Skeletal muscle tissue (tissue), 4 donors: Measurements from ENCODE around the gene NOTCH3. TPM values are rescaled to one million over a fixed set of nuclear protein-coding genes. Genes with fewer than 3 reads are reported as not detected.

Source experiments
- H3K27ac ChIP-seq: one replicate; pipeline ENCODE4 v1.7.0; 2013; ENCODE audit warnings: mild to moderate bottlenecking, low read depth, low read length, inconsistent platforms
- H3K27me3 ChIP-seq, 3 donors: one replicate each; pipeline ENCODE4 v1.7.0; 2013; ENCODE audit warnings: low read length in 3 of 3; ENCODE audit not compliant: control insufficient read depth in 3 of 3, insufficient read depth in 3 of 3
- H3K36me3 ChIP-seq, 3 donors: one replicate each; pipeline ENCODE4 v1.7.0; 2013; ENCODE audit warnings: low read length in 3 of 3; ENCODE audit not compliant: control insufficient read depth in 3 of 3, insufficient read depth in 3 of 3
- H3K4me1 ChIP-seq, 3 donors: one replicate each; pipeline ENCODE4 v1.7.0; 2013; ENCODE audit warnings: low read length in 3 of 3, mild to moderate bottlenecking in 3 of 3; ENCODE audit not compliant: control insufficient read depth in 3 of 3, insufficient read depth in 3 of 3
- H3K4me3 ChIP-seq, 3 donors: one replicate each; pipeline ENCODE4 v1.7.0; 2013; ENCODE audit warnings: low read length in 3 of 3
- H3K9ac ChIP-seq, 3 donors: one replicate each; pipeline ENCODE4 v1.7.0; 2013; ENCODE audit warnings: low read length in 3 of 3, mild to moderate bottlenecking in 3 of 3, moderate library complexity in 2 of 3, low read depth in 1 of 3
- H3K9me3 ChIP-seq, 3 donors: one replicate each; pipeline ENCODE4 v1.7.0; 2013; ENCODE audit warnings: low read length in 3 of 3; ENCODE audit not compliant: control insufficient read depth in 3 of 3
- total RNA-seq: library from RNA; depleted of rRNA; stranded (reverse); fragments of >200 nt; gene quantifications from one replicate; pipeline ENCODE4 v1.2.3, GENCODE V29; 2014
- donor health status: Osteomylitis.

The NOTCH3 gene
- total RNA-seq, 1 donor from 2014 or later = 77.8 TPM

DNA sequence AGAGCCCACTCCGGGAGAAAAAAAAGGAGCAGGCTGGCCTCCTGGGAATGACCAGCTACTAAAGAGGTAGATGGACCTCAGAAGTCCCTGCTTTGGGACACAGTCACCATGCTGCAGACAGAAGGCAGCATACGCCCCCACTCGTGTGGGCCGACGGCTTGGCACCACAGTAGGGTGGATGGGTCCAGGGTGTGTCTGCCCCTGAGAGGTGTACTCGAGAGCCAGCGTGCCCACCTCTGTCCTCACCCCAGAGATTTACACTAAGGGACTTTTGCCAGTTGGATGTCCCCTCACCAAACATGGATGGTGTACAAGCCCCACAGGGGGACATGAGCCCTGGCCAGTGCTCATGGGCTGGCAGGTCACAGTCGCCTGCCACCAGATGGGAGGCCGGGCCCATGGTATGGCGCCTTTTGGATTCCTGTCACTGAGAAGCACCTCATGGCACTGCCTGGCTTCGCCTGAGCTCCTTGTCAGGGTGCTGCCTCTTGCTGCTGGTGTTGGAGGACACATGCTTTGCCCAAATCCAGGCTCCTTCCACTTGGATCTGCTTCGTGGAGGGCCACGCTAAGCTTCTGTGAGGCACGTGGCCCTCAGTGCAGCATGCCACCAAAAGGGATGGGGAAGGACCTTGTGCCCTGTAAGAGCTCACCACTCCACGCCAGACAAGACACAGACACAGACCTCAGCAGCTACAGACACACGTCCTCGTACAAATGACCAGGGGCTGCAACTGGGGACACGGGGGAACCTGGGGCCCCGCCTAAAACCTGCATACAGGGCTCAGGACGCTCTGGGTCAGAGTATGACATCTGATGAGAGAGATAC lies 44.8 kb upstream of the NOTCH3 start:
- H3K4me3 ChIP-seq = no peak overlapping the region
- H3K36me3 ChIP-seq = peaks cover 20 to 49% (median 47%) of the 10 kb centered on the region in 3 donors
- H3K9me3 ChIP-seq = no peaks in the 10 kb centered on the region
- peaks cover 61 to 65% (median 64%) of the 10 kb centered on the region in 3 donors for H3K4me1 ChIP-seq
- peak overlapping the region in 2 of 3 donors; percentile 43 to 64 for H3K9ac ChIP-seq
- no peaks in the 10 kb centered on the region for H3K27me3 ChIP-seq
- peak overlapping the region; percentile 80 for H3K27ac ChIP-seq

DNA sequence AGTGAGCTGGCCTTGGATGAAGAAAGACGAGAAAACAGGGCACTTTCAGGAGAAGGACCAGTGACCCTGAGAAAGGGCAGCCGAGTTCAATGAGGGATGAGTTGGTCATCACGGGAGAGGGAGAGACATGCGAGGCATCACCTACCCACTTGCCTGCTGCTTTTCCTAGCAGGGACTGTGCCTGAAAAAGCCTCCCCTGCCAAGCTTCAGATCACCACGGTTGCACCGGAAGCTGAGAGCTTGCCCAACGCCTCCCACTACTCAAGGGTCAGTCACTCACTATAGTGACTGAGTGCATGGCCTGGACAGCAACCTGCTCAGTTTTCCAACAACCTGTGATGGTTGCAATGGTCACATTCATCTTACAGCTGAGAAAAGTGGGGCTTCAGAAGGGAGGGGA lies 44.0 kb upstream of the NOTCH3 start:
- H3K9ac ChIP-seq = peak overlapping the region in 1 of 3 donors; percentile 19
- H3K27ac ChIP-seq = peak overlapping the region; percentile 80
- H3K36me3 ChIP-seq = peaks cover 28 to 57% (median 53%) of the 10 kb centered on the region in 3 donors
- no peak overlapping the region for H3K4me3 ChIP-seq
- H3K27me3 ChIP-seq = no peaks in the 10 kb centered on the region
- no peaks in the 10 kb centered on the region for H3K9me3 ChIP-seq
- H3K4me1 ChIP-seq = peaks cover 55 to 59% (median 59%) of the 10 kb centered on the region in 3 donors

DNA sequence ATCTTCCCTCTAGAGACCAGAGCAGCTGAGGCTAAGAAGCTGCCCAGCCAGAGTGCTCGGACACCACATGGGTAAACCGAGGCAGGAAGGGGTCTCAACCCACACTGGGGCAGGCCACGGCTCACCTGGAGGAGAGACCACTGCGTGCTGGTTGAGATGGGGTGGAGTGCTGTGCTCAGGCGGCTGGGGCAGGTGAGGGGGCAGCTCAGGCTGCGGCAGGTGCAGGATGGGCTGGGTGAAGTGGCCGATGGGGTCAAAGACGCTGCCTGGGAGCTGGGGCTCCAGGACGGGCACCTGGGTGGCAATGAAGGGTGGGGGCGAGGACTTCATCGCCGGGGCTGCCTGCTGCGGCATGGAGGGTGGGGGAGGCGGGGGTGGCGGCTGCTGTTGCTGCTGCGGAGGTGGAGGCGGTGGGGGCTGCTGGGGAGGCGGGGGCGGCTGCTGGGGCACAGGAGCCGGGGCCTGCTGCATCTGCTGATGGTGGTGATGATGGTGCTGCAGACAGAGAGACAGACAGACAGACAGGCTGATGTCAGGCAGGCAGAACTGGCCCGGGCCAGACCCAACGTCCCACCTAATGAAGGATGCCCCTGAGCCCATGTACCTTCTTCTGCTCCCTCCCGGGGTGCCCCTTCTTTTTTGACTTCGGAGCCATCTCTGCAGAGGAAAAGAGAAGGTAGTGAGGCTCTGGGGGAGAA lies 43.5 kb upstream of the NOTCH3 start:
- Histone ChIP-seq H3K27ac (no peak overlapping the region), H3K9me3 (no peaks in the 10 kb centered on the region), H3K27me3 (no peaks in the 10 kb centered on the region), H3K4me1 (peaks cover 49 to 54% (median 54%) of the 10 kb centered on the region in 3 donors), H3K4me3 (no peak overlapping the region), H3K36me3 (peaks cover 33 to 62% (median 59%) of the 10 kb centered on the region in 3 donors), H3K9ac (no peak overlapping the region)

DNA sequence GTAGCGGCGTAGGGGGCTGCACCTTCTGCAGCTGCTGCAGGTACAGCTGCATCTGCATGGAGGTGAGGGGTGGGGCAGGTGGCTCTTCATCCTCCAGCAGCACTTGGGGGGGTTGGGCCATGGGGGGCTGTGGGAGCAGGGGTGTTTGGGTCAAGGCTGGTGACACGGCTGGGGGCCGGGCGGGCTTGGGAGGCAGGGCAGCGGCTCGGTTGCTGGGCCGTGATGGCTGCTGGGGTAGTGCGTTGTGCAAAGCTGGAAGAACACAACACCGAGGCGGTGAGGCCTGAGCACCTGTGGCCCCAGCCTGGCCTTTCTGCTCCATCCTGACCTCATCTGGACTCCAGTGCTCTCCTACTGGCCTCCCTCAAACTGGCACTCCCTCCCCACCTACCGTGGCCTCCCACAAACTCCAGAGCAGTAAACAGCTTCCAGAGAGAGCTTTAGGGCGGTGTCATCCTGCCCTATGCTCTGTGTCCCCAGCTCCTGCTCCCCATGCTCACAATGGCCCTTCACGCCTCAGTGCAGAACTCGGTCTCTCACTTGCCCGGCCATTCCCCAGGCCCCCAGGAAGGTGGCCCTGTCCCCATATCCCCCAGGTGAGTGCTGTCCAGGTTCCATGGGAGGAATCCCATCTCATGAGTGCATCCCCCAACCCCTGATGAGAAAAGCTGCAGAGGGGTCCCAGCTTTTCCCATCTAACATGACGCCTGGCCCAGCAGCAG lies 42.6 kb upstream of the NOTCH3 start:
- peak overlapping the region in 1 of 3 donors; percentile 30 for H3K9ac ChIP-seq
- H3K9me3 ChIP-seq = no peaks in the 10 kb centered on the region
- H3K4me1 ChIP-seq = peaks cover 40 to 45% (median 45%) of the 10 kb centered on the region in 3 donors
- no peak overlapping the region for H3K27ac ChIP-seq
- H3K4me3 ChIP-seq = no peak overlapping the region
- H3K27me3 ChIP-seq = no peaks in the 10 kb centered on the region
- peaks cover 41 to 66% (median 65%) of the 10 kb centered on the region in 3 donors for H3K36me3 ChIP-seq

DNA sequence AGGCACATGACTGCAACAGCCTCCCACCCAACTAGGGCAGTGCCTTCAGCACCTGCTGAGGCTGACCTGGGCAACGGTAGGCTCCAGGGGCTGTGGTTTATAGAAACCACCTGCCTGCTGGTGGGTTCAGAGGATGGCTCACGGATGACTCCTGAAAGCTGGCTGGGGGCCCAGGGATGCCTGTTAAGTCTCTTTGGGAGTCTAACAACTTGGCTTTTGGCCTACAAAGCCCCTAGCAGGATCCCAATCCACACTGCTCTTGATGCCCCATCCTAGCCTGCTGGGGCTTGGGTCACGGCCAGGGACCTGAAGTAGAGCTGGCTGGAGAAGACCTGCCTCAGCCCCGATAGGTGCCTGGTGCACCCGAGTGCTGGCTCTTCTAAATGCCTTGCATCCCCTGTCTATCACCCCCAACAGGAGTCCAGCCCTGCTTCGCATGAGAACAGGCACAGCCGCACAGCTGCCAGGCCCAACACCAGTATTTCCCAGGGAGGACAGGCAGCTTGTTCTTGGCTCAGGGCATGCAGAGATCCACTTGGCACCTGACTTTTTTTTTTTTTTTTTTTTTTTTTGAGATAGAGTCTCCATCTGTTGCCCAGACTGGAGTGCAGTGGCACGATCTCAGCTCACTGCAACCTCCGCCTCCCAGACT lies 40.6 kb upstream of the NOTCH3 start:
- H3K4me3 ChIP-seq = no peak overlapping the region
- peak overlapping the region in 1 of 3 donors; percentile 25 for H3K9ac ChIP-seq
- H3K27ac ChIP-seq = no peak overlapping the region
- H3K9me3 ChIP-seq = no peaks in the 10 kb centered on the region
- H3K4me1 ChIP-seq = peaks cover 20 to 26% (median 25%) of the 10 kb centered on the region in 3 donors
- H3K27me3 ChIP-seq = no peaks in the 10 kb centered on the region
- peaks cover 57 to 70% (median 69%) of the 10 kb centered on the region in 3 donors for H3K36me3 ChIP-seq

DNA sequence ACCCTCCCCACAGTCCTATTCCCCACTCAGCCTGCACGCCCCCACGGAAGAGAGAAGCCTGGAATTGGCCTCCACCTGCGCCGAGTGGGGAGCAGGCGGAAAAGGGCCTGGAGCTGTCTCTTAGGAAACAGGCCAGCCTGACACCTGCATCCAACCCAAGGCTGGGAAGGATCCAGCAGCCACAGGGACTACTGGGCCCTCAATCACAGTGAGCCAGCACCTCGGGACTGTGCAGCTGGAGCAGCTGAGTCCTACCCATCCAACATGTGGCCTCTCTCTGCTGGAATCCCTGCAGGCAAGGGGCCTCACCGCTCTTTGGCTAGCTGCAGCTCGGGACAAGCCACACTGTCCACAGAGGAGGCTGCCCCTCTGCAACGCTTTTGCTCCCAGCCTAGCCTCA lies 39.7 kb upstream of the NOTCH3 start:
- no peak overlapping the region for H3K27ac ChIP-seq
- no peak overlapping the region for H3K4me3 ChIP-seq
- H3K9ac ChIP-seq = no peak overlapping the region
- peaks cover 12 to 17% (median 16%) of the 10 kb centered on the region in 3 donors for H3K4me1 ChIP-seq
- no peaks in the 10 kb centered on the region for H3K9me3 ChIP-seq
- peaks cover 62 to 74% (median 68%) of the 10 kb centered on the region in 3 donors for H3K36me3 ChIP-seq
- H3K27me3 ChIP-seq = no peaks in the 10 kb centered on the region

DNA sequence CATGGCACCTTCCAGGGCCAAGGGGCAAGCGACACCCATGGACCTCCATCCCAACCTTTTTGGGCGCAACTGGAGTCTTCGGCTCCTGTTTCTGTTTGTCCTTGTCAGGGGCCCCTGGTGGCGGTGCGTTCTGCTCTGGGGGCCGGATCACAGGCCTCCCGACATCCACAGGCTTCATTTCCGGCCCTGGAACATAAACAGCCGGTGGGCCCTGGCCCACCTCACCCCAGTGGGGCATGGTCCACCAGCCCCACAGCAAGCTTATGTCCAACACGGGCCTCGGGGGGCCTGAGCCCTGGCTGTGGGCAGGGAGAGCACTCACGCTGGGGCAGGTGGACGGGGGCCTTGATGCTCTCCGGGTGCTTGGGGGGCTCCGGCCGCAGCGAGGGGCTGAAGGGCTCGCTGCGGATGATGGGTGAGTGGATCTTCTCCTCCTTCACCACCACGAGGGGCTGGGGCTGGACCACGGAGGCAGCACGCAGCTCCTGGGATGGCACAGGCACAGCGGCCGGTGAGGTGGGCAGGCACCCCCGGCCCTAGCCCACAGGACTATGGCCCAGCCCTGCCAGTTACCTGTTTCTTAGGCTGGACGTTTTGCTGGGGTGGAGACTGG lies 38.6 kb upstream of the NOTCH3 start:
- Histone ChIP-seq H3K4me3 (no peak overlapping the region), H3K36me3 (peaks cover 57 to 67% (median 64%) of the 10 kb centered on the region in 3 donors), H3K9me3 (no peaks in the 10 kb centered on the region), H3K9ac (no peak overlapping the region), H3K4me1 (peaks cover 2 to 9% (median 7%) of the 10 kb centered on the region in 3 donors), H3K27ac (peak overlapping the region; percentile 66), H3K27me3 (no peaks in the 10 kb centered on the region)

DNA sequence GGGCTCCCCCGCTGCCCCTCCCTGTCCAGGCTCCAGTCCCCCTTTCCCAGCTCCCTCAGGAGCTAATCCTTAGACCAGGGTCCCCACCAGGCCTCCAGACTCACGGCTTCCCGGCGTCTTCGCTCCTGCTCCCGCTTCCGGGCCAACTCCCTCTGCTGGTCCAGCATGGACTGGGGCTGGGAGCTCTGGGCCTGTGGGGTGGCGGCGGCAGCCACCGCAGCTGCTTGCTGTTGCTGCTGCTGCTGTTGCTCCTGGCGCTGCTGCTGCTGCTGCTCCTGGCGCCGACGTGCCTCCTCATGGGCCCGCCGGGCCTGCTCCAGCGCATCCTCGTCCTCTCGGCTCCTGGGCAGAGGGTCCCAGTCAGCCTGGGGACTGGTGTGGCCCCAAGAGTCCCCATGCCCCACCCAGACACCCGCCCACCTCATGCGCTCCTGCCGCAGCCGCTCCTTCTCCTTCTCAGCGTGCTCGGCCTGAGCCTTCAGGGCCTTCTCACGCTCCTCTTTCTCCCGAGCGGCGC lies 37.9 kb upstream of the NOTCH3 start:
- no peaks in the 10 kb centered on the region for H3K27me3 ChIP-seq
- no peak overlapping the region for H3K4me3 ChIP-seq
- H3K4me1 ChIP-seq = peaks cover 2 to 9% (median 7%) of the 10 kb centered on the region in 3 donors
- H3K27ac ChIP-seq = peak overlapping the region; percentile 66
- H3K9ac ChIP-seq = peak overlapping the region in 1 of 3 donors; percentile 8
- no peaks in the 10 kb centered on the region for H3K9me3 ChIP-seq
- H3K36me3 ChIP-seq = peaks cover 52 to 61% (median 59%) of the 10 kb centered on the region in 3 donors
